Bronchial epithelial cell (primary cell): ENCODE measurements around the gene TMEM116. TPM values are rescaled to one million over a fixed set of nuclear protein-coding genes. Genes with fewer than 3 reads are reported as not detected.

ENCODE experiments used
- DNase-seq: peaks from one replicate; pipeline ENCODE4 v3.0.0-alpha.2; 2010; ENCODE audit warnings: low read depth
- FAIRE-seq: peaks from 2 replicates; lab custom pipeline; 2011; peaks lifted over from hg19 to GRCh38; lab: Jason Lieb, UNC
- H3K27me3 ChIP-seq: 2 replicates; pipeline ENCODE4 v1.5.1; 2011; ENCODE audit warnings: low read length; ENCODE audit not compliant: control insufficient read depth, insufficient read depth
- H3K36me3 ChIP-seq: 2 replicates; pipeline ENCODE4 v1.5.1; 2011; ENCODE audit warnings: low read length; ENCODE audit not compliant: control insufficient read depth, insufficient read depth
- H3K4me3 ChIP-seq: 2 replicates; pipeline ENCODE4 v1.5.1; 2011; ENCODE audit warnings: mild to moderate bottlenecking, low read depth, low read length, control low read depth
- total RNA-seq: library from RNA; depleted of rRNA; stranded (reverse); fragments of >200 nt; gene quantifications from 2 replicates; pipeline ENCODE4 v1.2.1, GENCODE V29; 2014
- TF ChIP-seq, protein P1 (sequence below): IDR thresholded peaks from 2 replicates; pipeline ENCODE4 v1.5.1; 2011; ENCODE audit warnings: mild to moderate bottlenecking, moderate library complexity, low read length, control low read depth, inconsistent platforms; ENCODE audit not compliant: insufficient read depth, severe bottlenecking

The TMEM116 gene
- total RNA-seq, 1 donor from 2014 or later, result 10.0 TPM

- H3K4me3 ChIP-seq, result no peak overlapping the region
- TF ChIP-seq, protein P1, sequence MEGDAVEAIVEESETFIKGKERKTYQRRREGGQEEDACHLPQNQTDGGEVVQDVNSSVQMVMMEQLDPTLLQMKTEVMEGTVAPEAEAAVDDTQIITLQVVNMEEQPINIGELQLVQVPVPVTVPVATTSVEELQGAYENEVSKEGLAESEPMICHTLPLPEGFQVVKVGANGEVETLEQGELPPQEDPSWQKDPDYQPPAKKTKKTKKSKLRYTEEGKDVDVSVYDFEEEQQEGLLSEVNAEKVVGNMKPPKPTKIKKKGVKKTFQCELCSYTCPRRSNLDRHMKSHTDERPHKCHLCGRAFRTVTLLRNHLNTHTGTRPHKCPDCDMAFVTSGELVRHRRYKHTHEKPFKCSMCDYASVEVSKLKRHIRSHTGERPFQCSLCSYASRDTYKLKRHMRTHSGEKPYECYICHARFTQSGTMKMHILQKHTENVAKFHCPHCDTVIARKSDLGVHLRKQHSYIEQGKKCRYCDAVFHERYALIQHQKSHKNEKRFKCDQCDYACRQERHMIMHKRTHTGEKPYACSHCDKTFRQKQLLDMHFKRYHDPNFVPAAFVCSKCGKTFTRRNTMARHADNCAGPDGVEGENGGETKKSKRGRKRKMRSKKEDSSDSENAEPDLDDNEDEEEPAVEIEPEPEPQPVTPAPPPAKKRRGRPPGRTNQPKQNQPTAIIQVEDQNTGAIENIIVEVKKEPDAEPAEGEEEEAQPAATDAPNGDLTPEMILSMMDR, result no peak
- peaks cover 11% of the 10 kb centered on the region for H3K36me3 ChIP-seq
- DNase-seq, result no peak
- FAIRE-seq, result no peak
- no peaks in the 10 kb centered on the region for H3K27me3 ChIP-seq
These were observed 9.5 kb upstream of the TMEM116 start for GRCh38 chr12:112022241-112023016.

DNA sequence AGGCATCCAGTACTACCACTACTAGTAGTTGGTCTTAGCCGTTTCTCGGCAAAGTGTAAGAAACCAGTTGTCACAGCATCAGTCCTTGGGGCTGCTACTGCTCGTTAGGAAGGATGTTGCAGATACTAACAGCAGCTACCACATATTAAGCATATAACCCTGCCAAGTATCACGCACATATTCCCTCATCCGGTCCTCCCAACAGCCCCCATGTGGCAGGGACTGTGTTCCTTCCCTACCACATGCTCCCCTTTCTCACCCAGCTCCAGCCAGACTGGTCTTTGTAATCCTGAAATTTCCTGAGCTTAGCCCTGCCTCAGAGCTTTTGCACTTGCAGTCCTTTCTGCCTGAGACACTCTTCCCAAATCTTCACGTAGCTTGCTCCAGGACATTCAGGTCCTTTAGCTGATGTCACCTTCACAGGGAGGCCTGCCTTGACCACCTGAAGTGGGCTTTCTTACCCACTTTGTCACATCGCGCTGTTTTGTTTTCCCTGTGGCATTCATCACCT is 8.0 kb upstream of the TMEM116 start:
- peaks cover 13% of the 10 kb centered on the region for H3K36me3 ChIP-seq
- FAIRE-seq (no peak), DNase-seq (no peak)
- no peaks in the 10 kb centered on the region for H3K27me3 ChIP-seq
- TF ChIP-seq, protein P1, result no peak
- no peak overlapping the region for H3K4me3 ChIP-seq

DNA sequence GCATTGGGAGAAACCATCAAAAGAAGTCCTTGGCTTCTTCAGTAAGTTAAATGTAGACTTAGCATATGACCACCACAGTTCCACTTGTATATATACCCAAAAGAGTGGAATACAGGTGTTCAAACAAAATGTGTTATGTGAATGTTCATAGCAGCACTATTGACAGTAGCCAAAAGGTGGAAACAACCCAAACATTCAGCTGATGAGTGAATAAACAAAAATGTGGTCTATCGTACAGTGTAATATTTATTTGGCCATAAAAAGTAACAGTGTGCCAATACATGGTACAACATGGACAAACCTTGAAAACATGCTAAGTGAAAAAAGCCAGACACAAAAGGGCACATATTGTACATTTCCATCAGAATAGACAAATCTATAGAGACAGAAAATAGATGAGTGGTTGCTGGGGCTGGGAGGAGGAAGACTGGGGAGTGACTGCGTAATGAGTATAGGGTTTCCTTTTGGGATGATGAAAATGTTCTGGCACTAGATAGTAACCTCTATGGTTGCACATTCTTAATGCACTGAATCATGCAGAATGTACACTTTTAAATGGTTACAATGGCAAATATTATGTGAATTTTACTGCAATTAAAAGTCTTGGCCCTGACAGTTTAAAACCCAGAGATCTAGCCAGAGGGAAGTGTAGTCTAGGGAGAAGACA is 5.7 kb upstream of the TMEM116 start:
- no peaks in the 10 kb centered on the region for H3K27me3 ChIP-seq
- no peak overlapping the region for H3K4me3 ChIP-seq
- no peak for FAIRE-seq
- TF ChIP-seq, protein P1, result no peak
- peak; percentile 87 for DNase-seq
- H3K36me3 ChIP-seq, result peaks cover 18% of the 10 kb centered on the region

GRCh38 chr12:112017041-112017440 is 4.1 kb upstream of the TMEM116 start:
- Histone ChIP-seq H3K36me3 (peaks cover 15% of the 10 kb centered on the region), H3K4me3 (no peak overlapping the region), H3K27me3 (no peaks in the 10 kb centered on the region)
- DNase-seq (no peak), FAIRE-seq (no peak)
- TF ChIP-seq, protein P1, result no peak

DNA sequence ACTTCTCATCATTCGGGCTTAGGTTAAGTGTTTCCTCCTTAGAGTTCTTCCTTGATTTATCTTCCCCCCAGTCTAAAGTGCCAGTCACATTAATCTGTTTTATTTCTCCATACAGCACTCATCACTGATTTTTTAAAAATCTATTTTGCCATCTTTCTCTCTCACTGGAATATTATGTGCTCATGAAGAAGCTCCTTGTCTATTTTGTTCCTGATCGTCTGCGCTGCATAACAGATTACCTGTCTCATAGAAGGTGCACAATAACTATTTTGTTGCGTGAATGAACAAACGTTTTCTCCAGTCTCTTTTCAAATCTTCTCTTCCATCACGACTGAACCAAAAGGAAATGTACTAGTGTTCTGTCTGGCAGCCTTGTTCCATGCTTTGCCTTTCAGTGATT is 3.0 kb upstream of the TMEM116 start:
- TF ChIP-seq, protein P1, result no peak
- Histone ChIP-seq H3K4me3 (no peak overlapping the region), H3K36me3 (peaks cover 12% of the 10 kb centered on the region), H3K27me3 (no peaks in the 10 kb centered on the region)
- DNase-seq, result no peak
- FAIRE-seq, result no peak
